Measurements from ENCODE around the gene MORC2.

MORC2 gene

DNA sequence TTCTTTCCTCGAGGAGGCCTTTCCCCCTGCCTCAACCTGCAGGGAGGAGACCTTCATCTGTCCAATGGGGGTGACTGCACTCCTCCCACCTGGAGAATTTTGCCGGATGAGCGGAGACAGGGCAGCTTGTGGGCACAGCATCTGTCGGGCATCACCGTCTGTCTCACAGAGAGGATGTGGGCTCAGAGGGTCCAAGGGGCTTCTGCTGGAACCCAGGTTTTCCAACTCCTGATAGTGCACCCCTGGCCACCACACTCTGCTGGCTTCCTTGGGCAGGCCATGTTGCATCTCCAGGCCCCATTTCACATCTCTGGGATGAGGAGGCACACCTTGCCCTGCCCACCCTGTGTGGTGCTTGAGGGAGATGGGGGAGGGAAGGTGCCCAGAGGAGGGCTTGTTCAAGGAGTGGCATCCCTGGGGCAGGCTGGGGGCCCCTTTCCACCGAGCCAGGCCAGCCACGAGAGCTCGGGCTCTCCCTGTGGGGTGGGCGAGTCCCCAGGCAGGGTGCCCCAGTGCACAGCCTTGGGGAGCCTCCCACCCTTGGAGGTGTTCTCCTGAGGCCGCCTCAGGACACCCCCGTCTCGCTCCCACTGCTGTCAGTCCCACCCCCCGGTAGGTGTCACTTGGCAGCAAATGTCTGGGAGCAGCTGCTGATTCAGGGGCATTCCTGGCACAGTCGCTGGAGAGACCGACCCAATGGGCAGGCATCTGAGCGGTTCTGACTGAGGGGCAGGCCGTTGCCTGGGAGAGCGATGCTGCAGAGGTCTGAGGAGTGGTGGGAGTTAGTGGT lies 84.2 kb downstream of the MORC2 start:
- no peaks in the 10 kb centered on the region for H3K27me3 ChIP-seq (ENCODE audit: insufficient read depth, low read length, poor library complexity)
- no peak overlapping the region for H3K4me2 ChIP-seq (ENCODE audit: insufficient read depth, low read length)
- no peaks in the 10 kb centered on the region for H3K36me3 ChIP-seq (ENCODE audit: insufficient read depth, low read length)
- no peak overlapping the region for H2AFZ ChIP-seq (ENCODE audit: low read depth, low read length)
- no peaks in the 10 kb centered on the region for H3K9me3 ChIP-seq (ENCODE audit: insufficient read depth, low read length, severe bottlenecking)
- no peaks in the 10 kb centered on the region for H3K79me2 ChIP-seq (ENCODE audit: insufficient read depth, low read length)
- DNase-seq (no peak), ATAC-seq (ENCODE audit: insufficient read depth, low read depth) (no peak)
- 0 out of 2 replicates have a peak, but pooled peaks cover 3% of the 10 kb centered on the region for H4K20me1 ChIP-seq (ENCODE audit: insufficient read depth, low read length)
- no peak overlapping the region for H3K4me3 ChIP-seq (ENCODE audit: low read depth in 1 of 2, low read length in 2 of 2)
- H3K27ac ChIP-seq (ENCODE audit: low read length), result no peak overlapping the region
- no peak overlapping the region for H3K9ac ChIP-seq (ENCODE audit: low read depth, low read length)
- TF ChIP-seq, protein P1, sequence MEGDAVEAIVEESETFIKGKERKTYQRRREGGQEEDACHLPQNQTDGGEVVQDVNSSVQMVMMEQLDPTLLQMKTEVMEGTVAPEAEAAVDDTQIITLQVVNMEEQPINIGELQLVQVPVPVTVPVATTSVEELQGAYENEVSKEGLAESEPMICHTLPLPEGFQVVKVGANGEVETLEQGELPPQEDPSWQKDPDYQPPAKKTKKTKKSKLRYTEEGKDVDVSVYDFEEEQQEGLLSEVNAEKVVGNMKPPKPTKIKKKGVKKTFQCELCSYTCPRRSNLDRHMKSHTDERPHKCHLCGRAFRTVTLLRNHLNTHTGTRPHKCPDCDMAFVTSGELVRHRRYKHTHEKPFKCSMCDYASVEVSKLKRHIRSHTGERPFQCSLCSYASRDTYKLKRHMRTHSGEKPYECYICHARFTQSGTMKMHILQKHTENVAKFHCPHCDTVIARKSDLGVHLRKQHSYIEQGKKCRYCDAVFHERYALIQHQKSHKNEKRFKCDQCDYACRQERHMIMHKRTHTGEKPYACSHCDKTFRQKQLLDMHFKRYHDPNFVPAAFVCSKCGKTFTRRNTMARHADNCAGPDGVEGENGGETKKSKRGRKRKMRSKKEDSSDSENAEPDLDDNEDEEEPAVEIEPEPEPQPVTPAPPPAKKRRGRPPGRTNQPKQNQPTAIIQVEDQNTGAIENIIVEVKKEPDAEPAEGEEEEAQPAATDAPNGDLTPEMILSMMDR (IDR thresholded peaks at IDR 0.05; ENCODE audit: borderline replicate concordance, extremely low read depth, low read length, poor library complexity, severe bottlenecking), result no peak
- TF ChIP-seq EZH2 (IDR thresholded peaks at IDR 0.05; ENCODE audit: borderline replicate concordance, low read depth, low read length, severe bottlenecking), result no peak
- no peaks in the 10 kb centered on the region for H3K4me1 ChIP-seq (ENCODE audit: insufficient read depth, low read length)

DNA sequence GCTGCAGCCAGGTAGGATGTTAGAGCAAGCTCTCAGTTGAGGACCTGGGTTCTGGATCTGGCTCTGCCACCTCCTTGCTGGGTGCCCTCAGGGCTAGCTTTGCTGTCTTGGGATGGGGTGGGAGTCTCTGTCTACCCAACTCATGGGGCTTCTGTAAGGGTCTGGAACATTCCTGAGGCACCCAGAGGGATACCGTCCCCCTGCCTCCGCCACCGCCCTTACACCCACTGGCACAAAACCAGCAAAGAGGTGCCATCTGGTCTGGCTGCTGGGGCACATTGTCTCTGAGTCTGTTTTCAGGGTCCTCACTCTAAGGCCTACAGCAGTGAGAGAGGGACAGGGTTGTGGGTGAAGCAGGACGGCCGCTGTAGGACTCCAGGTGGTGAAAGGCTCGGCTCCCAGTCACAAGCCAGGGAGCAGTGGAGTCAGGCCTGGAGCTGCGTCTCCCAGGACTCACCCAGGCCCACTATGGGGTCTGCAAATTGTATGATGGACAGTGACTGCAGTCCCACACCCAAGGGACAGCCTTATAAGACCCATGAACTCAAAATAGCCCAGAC lies 84.9 kb downstream of the MORC2 start:
- no peaks in the 10 kb centered on the region for H3K4me1 ChIP-seq (ENCODE audit: insufficient read depth, low read length)

DNA sequence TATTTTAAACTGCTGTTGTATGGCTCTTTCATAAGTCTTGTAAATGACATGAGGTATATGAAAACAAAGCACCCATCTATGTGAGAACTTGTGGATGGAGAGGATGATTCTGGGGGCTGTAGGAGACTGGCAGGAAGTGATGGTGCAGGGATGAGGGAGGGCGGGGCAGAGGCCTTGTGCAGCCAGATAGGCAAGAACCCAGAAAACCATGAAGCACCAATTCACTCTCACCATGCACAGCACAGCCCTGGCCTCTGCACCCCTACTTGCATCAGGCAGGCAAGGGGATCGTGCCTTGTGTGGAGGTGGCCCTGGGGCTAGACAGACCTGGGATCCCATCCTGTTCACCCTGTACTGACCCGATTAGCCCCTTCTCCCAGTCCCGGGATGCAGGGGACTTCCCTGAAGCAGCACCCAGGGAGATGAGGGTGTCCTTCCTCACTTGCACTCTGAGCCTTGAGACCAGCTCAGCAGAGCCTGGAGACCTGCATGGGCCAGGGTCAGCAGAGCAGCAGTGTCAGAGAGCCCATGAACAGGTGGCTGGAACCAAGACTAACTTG lies 85.5 kb downstream of the MORC2 start:
- no peaks in the 10 kb centered on the region for H3K36me3 ChIP-seq (ENCODE audit: insufficient read depth, low read length)
- H3K4me1 ChIP-seq (ENCODE audit: insufficient read depth, low read length), result no peaks in the 10 kb centered on the region
- 0 out of 2 replicates have a peak, but pooled peaks cover 3% of the 10 kb centered on the region for H4K20me1 ChIP-seq (ENCODE audit: insufficient read depth, low read length)
- H3K27me3 ChIP-seq (ENCODE audit: insufficient read depth, low read length, poor library complexity), result no peaks in the 10 kb centered on the region
- no peak overlapping the region for H3K4me3 ChIP-seq (ENCODE audit: low read depth in 1 of 2, low read length in 2 of 2)
- H3K9ac ChIP-seq (ENCODE audit: low read depth, low read length), result no peak overlapping the region
- H3K27ac ChIP-seq (ENCODE audit: low read length), result no peak overlapping the region
- DNase-seq (peak; percentile 12), ATAC-seq (ENCODE audit: insufficient read depth, low read depth) (no peak)
- H2AFZ ChIP-seq (ENCODE audit: low read depth, low read length), result no peak overlapping the region
- no peaks in the 10 kb centered on the region for H3K79me2 ChIP-seq (ENCODE audit: insufficient read depth, low read length)
- no peak overlapping the region for H3K4me2 ChIP-seq (ENCODE audit: insufficient read depth, low read length)
- no peaks in the 10 kb centered on the region for H3K9me3 ChIP-seq (ENCODE audit: insufficient read depth, low read length, severe bottlenecking)
- no peak for TF ChIP-seq EZH2 (IDR thresholded peaks at IDR 0.05; ENCODE audit: borderline replicate concordance, low read depth, low read length, severe bottlenecking)
- TF ChIP-seq, protein P1 (IDR thresholded peaks at IDR 0.05; ENCODE audit: borderline replicate concordance, extremely low read depth, low read length, poor library complexity, severe bottlenecking), result no peak

More for the DNA sequence above, 84.9 kb downstream of the MORC2 start:
- Histone ChIP-seq H3K27ac (ENCODE audit: low read length) (no peak overlapping the region), H3K4me2 (ENCODE audit: insufficient read depth, low read length) (no peak overlapping the region), H2AFZ (ENCODE audit: low read depth, low read length) (no peak overlapping the region), H3K36me3 (ENCODE audit: insufficient read depth, low read length) (no peaks in the 10 kb centered on the region), H3K27me3 (ENCODE audit: insufficient read depth, low read length, poor library complexity) (no peaks in the 10 kb centered on the region), H4K20me1 (ENCODE audit: insufficient read depth, low read length) (0 out of 2 replicates have a peak, but pooled peaks cover 3% of the 10 kb centered on the region), H3K79me2 (ENCODE audit: insufficient read depth, low read length) (no peaks in the 10 kb centered on the region), H3K9ac (ENCODE audit: low read depth, low read length) (no peak overlapping the region), H3K9me3 (ENCODE audit: insufficient read depth, low read length, severe bottlenecking) (no peaks in the 10 kb centered on the region), H3K4me3 (ENCODE audit: low read depth in 1 of 2, low read length in 2 of 2) (no peak overlapping the region)
- ATAC-seq (ENCODE audit: insufficient read depth, low read depth) (no peak), DNase-seq (no peak)
- no peak for TF ChIP-seq EZH2 (IDR thresholded peaks at IDR 0.05; ENCODE audit: borderline replicate concordance, low read depth, low read length, severe bottlenecking)
- TF ChIP-seq, protein P1 (IDR thresholded peaks at IDR 0.05; ENCODE audit: borderline replicate concordance, extremely low read depth, low read length, poor library complexity, severe bottlenecking), result no peak

Measured in DND-41 (cell line).